NB4 (cell line): ENCODE measurements around the gene SLC7A4.
"Not testable (repeated sequence)": the region's sequence is repeated elsewhere in the genome, so short reads cannot be mapped to it uniquely, and the experiment has no call there.

Source experiments
- POLR2A ChIP-seq: IDR thresholded peaks from 2 replicates; pipeline ENCODE4 v1.6.1; 2011; ENCODE audit warnings: mild to moderate bottlenecking; ENCODE audit not compliant: insufficient read length; ENCODE audit errors: extremely low read depth
- TF ChIP-seq, protein P1 (sequence below): IDR thresholded peaks from one replicate; pipeline ENCODE4 v1.5.1; 2012; ENCODE audit warnings: low read depth, low read length

DNA sequence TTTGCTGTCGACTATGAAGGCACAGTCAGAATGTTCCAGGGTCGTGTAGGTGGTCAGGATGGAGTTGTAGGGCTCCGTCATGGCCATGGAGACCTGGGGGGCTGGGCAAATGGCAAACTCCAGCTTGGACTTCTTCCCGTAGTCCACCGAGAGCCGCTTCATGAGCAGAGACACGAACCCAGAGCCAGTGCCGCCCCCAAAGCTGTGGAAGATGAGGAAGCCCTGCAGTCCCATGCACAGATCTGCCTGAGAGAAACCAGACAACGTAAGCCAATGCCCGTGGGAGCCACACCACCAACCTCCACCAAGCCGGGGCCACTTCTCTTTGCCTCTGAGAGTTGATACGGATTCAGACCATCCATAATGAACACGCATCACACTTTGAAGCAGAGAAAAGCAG, 23.2 kb downstream of the SLC7A4 start:
- TF ChIP-seq POLR2A, result not testable (repeated sequence)
- TF ChIP-seq, protein P1, sequence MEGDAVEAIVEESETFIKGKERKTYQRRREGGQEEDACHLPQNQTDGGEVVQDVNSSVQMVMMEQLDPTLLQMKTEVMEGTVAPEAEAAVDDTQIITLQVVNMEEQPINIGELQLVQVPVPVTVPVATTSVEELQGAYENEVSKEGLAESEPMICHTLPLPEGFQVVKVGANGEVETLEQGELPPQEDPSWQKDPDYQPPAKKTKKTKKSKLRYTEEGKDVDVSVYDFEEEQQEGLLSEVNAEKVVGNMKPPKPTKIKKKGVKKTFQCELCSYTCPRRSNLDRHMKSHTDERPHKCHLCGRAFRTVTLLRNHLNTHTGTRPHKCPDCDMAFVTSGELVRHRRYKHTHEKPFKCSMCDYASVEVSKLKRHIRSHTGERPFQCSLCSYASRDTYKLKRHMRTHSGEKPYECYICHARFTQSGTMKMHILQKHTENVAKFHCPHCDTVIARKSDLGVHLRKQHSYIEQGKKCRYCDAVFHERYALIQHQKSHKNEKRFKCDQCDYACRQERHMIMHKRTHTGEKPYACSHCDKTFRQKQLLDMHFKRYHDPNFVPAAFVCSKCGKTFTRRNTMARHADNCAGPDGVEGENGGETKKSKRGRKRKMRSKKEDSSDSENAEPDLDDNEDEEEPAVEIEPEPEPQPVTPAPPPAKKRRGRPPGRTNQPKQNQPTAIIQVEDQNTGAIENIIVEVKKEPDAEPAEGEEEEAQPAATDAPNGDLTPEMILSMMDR, result not testable (repeated sequence)
